ENCODE results near the gene DROSHA.

Gene DROSHA

DNA sequence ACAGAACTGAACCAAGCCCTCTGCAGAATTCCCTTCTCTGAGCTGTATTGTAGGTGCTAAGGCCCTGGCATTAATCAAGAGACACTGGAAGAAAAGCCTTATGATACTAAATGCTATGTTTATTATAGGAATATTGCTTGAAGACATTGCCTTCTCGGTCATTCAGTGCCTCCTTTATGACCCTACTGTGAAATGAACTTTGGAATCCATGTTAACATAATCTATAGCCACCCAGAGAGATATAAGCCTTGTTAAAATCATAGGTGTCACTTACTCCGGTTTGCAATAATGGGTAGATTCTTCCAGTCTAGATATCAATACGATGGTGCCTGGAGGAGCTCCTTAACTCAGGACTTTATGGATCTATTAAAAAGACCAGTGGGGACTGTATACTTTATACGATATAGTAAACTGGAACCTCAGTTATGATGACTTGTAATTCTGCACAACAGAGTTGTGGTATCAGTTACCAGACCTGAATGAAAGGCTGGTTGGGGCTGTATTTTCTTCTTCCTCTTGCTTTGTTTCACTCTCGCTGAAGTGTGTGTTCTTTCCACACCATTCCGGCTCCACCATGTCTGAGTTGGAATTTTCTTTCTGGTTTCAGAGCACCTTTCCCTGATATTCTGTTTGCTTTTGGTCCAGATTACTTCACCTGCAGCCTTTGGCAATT, 154.5 kb downstream of the DROSHA start:
- in situ Hi-C loops (cut with HindIII; ENCODE audit: low pct_ligation_motif_present, low sequenced_read_pairs), result no loop called here

DNA sequence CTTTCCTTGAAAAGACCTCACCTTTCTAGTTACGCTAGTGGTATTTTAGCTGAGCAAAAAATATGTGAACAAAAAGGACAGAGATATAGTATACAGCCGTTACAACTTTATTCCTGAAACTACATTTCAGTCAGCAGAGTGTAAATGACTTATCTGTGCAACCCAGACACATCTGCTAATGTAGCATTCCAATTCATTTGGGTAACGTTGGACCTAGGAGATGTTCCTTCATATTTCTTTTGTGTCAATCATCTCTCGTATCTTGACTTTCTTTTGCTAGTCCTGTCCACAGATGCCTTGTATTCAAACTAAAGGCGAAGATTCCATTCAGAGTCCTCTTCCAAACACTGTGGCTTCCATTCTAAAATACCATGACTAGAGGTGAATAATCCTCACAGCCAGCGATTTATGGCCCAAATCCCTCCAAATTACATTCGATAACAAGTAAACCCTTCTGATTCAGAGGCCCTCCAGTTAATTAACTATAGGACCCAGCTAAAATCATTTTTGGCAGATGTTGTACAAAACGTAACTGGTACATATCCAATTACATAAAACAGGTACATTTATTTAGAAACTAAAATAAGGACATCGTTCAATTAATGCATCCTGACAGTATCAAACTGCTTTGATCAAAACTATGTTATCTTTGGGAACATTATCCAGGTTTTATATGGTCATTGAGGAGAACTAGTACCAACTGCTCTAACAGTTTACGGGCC, 155.7 kb downstream of the DROSHA start:
- Histone ChIP-seq H3K27ac (no peak overlapping the region), H3K36me3 (replicated peaks) (no peaks in the 10 kb centered on the region), H3K4me3 (ENCODE audit: low read depth, low read length) (no peak overlapping the region), H3K27me3 (replicated peaks) (no peaks in the 10 kb centered on the region)
- in situ Hi-C loops (cut with HindIII; ENCODE audit: low pct_ligation_motif_present, low sequenced_read_pairs), result no loop called here
- no peak for DNase-seq
- TF ChIP-seq, protein P1, sequence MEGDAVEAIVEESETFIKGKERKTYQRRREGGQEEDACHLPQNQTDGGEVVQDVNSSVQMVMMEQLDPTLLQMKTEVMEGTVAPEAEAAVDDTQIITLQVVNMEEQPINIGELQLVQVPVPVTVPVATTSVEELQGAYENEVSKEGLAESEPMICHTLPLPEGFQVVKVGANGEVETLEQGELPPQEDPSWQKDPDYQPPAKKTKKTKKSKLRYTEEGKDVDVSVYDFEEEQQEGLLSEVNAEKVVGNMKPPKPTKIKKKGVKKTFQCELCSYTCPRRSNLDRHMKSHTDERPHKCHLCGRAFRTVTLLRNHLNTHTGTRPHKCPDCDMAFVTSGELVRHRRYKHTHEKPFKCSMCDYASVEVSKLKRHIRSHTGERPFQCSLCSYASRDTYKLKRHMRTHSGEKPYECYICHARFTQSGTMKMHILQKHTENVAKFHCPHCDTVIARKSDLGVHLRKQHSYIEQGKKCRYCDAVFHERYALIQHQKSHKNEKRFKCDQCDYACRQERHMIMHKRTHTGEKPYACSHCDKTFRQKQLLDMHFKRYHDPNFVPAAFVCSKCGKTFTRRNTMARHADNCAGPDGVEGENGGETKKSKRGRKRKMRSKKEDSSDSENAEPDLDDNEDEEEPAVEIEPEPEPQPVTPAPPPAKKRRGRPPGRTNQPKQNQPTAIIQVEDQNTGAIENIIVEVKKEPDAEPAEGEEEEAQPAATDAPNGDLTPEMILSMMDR (IDR thresholded peaks at IDR 0.05; ENCODE audit: low read depth, low read length, missing control alignments), result no peak

More for the DNA sequence above, 154.5 kb downstream of the DROSHA start:
- H3K27me3 ChIP-seq (replicated peaks), result no peaks in the 10 kb centered on the region
- H3K36me3 ChIP-seq (replicated peaks), result no peaks in the 10 kb centered on the region
- H3K27ac ChIP-seq, result no peak overlapping the region
- TF ChIP-seq, protein P1 (IDR thresholded peaks at IDR 0.05; ENCODE audit: low read depth, low read length, missing control alignments), result no peak
- no peak overlapping the region for H3K4me3 ChIP-seq (ENCODE audit: low read depth, low read length)
- no peak for DNase-seq

DNA sequence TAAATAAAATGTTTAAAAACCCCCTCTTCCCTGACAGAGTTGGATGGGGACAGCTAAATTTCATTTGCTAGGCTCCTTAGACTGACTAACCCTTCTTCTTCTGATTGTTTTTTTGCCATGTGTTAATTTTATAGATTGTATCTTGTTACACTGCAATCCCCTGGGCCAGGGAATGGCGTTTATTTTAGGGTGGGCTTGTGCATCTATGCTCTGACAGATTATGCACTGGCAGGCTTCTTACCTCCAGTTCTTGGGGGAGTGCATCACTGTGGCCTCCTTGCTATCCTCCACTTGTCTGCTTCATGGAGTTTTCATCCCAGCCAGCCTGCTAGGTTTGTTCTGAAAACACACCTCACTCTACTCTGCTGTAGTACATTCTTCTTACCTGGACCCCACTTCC, 159.8 kb downstream of the DROSHA start:
- Histone ChIP-seq H3K27ac (no peak overlapping the region), H3K36me3 (replicated peaks) (no peaks in the 10 kb centered on the region), H3K27me3 (replicated peaks) (no peaks in the 10 kb centered on the region), H3K4me3 (ENCODE audit: low read depth, low read length) (no peak overlapping the region)
- DNase-seq, result no peak
- TF ChIP-seq, protein P1 (IDR thresholded peaks at IDR 0.05; ENCODE audit: low read depth, low read length, missing control alignments), result no peak
- in situ Hi-C loops (cut with HindIII; ENCODE audit: low pct_ligation_motif_present, low sequenced_read_pairs), result no loop called here

DNA sequence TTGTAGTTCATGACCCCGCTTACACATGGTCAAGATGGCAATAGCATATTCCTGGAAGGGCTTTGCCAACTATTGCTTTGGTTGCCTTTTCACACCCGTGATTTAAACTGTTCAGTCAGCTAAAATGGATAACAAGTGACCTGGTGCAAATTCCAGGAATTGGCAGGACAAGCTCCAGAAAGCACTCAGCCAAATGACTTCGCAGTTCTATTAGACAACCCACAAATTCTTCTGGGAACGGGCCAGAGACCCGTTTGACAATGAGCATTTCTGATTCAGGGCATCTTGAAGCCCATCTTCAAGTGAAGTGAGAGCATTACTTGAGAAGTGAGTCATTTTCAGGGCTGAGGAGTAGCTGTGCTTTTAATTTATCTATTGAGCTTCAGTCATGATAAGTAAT, 165.0 kb downstream of the DROSHA start:
- no peak overlapping the region for H3K4me3 ChIP-seq (ENCODE audit: low read depth, low read length)
- no peak overlapping the region for H3K27ac ChIP-seq
- H3K36me3 ChIP-seq (replicated peaks), result no peaks in the 10 kb centered on the region
- H3K27me3 ChIP-seq (replicated peaks), result no peaks in the 10 kb centered on the region
- in situ Hi-C loops (cut with HindIII; ENCODE audit: low pct_ligation_motif_present, low sequenced_read_pairs), result no loop called here
- no peak for DNase-seq
- TF ChIP-seq, protein P1 (IDR thresholded peaks at IDR 0.05; ENCODE audit: low read depth, low read length, missing control alignments), result no peak

DNA sequence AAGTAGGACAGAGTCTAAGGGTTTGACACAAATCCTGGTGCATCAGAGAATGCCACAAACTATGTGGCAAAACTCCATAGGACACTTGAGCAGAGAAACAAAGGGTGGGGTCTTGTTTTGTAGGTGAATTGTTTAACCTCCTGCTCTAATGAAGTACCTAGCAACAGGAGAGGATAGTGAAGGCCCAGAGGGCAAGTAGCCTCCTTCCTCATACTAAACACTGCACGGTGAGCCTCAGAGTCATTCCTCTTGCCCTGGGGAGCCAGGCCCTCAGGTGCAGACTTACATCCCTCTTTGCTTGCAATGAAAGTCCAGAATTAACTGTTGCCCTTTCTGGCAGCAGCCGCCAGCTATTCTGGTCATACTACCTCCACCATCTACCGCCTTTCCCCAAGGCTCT, 166.1 kb downstream of the DROSHA start:
- Histone ChIP-seq H3K27me3 (replicated peaks) (no peaks in the 10 kb centered on the region), H3K4me3 (ENCODE audit: low read depth, low read length) (no peak overlapping the region), H3K36me3 (replicated peaks) (no peaks in the 10 kb centered on the region), H3K27ac (peak overlapping the region; percentile 84)
- no peak for DNase-seq
- in situ Hi-C loops (cut with HindIII; ENCODE audit: low pct_ligation_motif_present, low sequenced_read_pairs), result no loop called here
- TF ChIP-seq, protein P1 (IDR thresholded peaks at IDR 0.05; ENCODE audit: low read depth, low read length, missing control alignments), result no peak

Data from brain microvascular endothelial cell (primary cell).